ENCODE data around the gene PANX2.

DNA sequence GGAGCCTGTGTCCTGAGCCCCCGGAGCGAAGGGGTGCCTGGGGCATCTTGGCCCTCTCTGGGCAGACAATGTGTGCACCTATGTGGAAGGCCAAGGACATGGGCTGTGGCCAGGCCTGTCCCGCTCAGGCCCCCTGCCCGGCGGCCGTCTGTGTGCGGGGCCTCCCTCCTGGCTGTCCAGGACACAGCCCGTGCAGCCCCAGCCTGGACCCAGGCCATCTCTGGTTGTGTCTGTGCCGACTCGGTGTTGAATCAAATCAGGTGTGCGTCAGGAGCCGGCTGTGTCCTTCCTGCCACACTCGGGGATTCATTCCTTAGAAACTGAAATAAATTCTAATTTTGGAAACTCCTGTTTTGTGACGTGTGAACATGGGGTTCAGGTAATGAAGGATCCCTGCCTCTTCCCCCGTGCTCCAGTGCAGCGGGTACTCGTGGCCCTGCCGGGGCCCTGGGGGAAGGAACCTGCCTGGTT lies 28.8 kb downstream of the PANX2 start:
- TF ChIP-seq, protein P1, sequence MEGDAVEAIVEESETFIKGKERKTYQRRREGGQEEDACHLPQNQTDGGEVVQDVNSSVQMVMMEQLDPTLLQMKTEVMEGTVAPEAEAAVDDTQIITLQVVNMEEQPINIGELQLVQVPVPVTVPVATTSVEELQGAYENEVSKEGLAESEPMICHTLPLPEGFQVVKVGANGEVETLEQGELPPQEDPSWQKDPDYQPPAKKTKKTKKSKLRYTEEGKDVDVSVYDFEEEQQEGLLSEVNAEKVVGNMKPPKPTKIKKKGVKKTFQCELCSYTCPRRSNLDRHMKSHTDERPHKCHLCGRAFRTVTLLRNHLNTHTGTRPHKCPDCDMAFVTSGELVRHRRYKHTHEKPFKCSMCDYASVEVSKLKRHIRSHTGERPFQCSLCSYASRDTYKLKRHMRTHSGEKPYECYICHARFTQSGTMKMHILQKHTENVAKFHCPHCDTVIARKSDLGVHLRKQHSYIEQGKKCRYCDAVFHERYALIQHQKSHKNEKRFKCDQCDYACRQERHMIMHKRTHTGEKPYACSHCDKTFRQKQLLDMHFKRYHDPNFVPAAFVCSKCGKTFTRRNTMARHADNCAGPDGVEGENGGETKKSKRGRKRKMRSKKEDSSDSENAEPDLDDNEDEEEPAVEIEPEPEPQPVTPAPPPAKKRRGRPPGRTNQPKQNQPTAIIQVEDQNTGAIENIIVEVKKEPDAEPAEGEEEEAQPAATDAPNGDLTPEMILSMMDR (IDR thresholded peaks at IDR 0.05) = no peak
- no peak for TF ChIP-seq POLR2AphosphoS5 (IDR thresholded peaks at IDR 0.05)

All from breast epithelium (tissue), 3 donors.